ENCODE data around the gene PER3. TPM values are rescaled to one million over a fixed set of nuclear protein-coding genes. Genes with fewer than 3 reads are reported as not detected.

The PER3 gene
- total RNA-seq, 1 donor, result 22.4 TPM

- no peak overlapping the region for H3K27ac ChIP-seq (ENCODE audit: low read depth, low read length)
- H3K4me2 ChIP-seq (ENCODE audit: insufficient read depth, low read length), result no peak overlapping the region
- no peaks in the 10 kb centered on the region for H3K4me1 ChIP-seq (ENCODE audit: insufficient read depth, low read length)
- no peak for TF ChIP-seq CTCF (IDR thresholded peaks at IDR 0.05; ENCODE audit: extremely low read depth, low read depth, low read length)
- H3K9me3 ChIP-seq (ENCODE audit: low read depth, low read length), result no peaks in the 10 kb centered on the region
- H4K20me1 ChIP-seq (ENCODE audit: insufficient read depth, low read length), result no peaks in the 10 kb centered on the region
- DNase-seq (ENCODE audit: insufficient read length, low spot score, missing footprints), result no peak
- H3K27me3 ChIP-seq (ENCODE audit: insufficient read depth, low read length), result peaks cover 4% of the 10 kb centered on the region
- no peaks in the 10 kb centered on the region for H3K36me3 ChIP-seq (ENCODE audit: insufficient read depth, low read length)
- no peaks in the 10 kb centered on the region for H3K79me2 ChIP-seq (ENCODE audit: insufficient read depth, low read length)
- no peak overlapping the region for H3K4me3 ChIP-seq (ENCODE audit: insufficient read depth, low read length)
- no peak overlapping the region for H2AFZ ChIP-seq (ENCODE audit: low read length)
Measured at GRCh38 chr1:7760245-7760644, 23.8 kb upstream of the PER3 start.

GRCh38 chr1:7761103-7761502, 23.0 kb upstream of the PER3 start:
- Histone ChIP-seq H2AFZ (ENCODE audit: low read length) (no peak overlapping the region), H3K27ac (ENCODE audit: low read depth, low read length) (no peak overlapping the region), H3K36me3 (ENCODE audit: insufficient read depth, low read length) (no peaks in the 10 kb centered on the region), H3K4me2 (ENCODE audit: insufficient read depth, low read length) (no peak overlapping the region), H3K4me3 (ENCODE audit: insufficient read depth, low read length) (no peak overlapping the region), H3K4me1 (ENCODE audit: insufficient read depth, low read length) (no peaks in the 10 kb centered on the region), H4K20me1 (ENCODE audit: insufficient read depth, low read length) (no peaks in the 10 kb centered on the region), H3K9me3 (ENCODE audit: low read depth, low read length) (no peaks in the 10 kb centered on the region), H3K27me3 (ENCODE audit: insufficient read depth, low read length) (peaks cover 4% of the 10 kb centered on the region), H3K79me2 (ENCODE audit: insufficient read depth, low read length) (no peaks in the 10 kb centered on the region)
- no peak for TF ChIP-seq CTCF (IDR thresholded peaks at IDR 0.05; ENCODE audit: extremely low read depth, low read depth, low read length)
- no peak for DNase-seq (ENCODE audit: insufficient read length, low spot score, missing footprints)

- H3K36me3 ChIP-seq (ENCODE audit: insufficient read depth, low read length), result no peaks in the 10 kb centered on the region
- H2AFZ ChIP-seq (ENCODE audit: low read length), result no peak overlapping the region
- TF ChIP-seq CTCF (IDR thresholded peaks at IDR 0.05; ENCODE audit: extremely low read depth, low read depth, low read length), result no peak
- H3K79me2 ChIP-seq (ENCODE audit: insufficient read depth, low read length), result peaks cover 10% of the 10 kb centered on the region
- no peak overlapping the region for H3K4me3 ChIP-seq (ENCODE audit: insufficient read depth, low read length)
- H3K9me3 ChIP-seq (ENCODE audit: low read depth, low read length), result no peaks in the 10 kb centered on the region
- H3K27ac ChIP-seq (ENCODE audit: low read depth, low read length), result no peak overlapping the region
- peaks cover 3% of the 10 kb centered on the region for H4K20me1 ChIP-seq (ENCODE audit: insufficient read depth, low read length)
- no peak overlapping the region for H3K4me2 ChIP-seq (ENCODE audit: insufficient read depth, low read length)
- DNase-seq (ENCODE audit: insufficient read length, low spot score, missing footprints), result no peak
- no peaks in the 10 kb centered on the region for H3K27me3 ChIP-seq (ENCODE audit: insufficient read depth, low read length)
- peaks cover 9% of the 10 kb centered on the region for H3K4me1 ChIP-seq (ENCODE audit: insufficient read depth, low read length)
Measured at GRCh38 chr1:7767176-7767575, 16.9 kb upstream of the PER3 start.

- DNase-seq (ENCODE audit: insufficient read length, low spot score, missing footprints), result no peak
- H4K20me1 ChIP-seq (ENCODE audit: insufficient read depth, low read length), result peaks cover 7% of the 10 kb centered on the region
- H3K79me2 ChIP-seq (ENCODE audit: insufficient read depth, low read length), result peaks cover 24% of the 10 kb centered on the region
- H3K36me3 ChIP-seq (ENCODE audit: insufficient read depth, low read length), result no peaks in the 10 kb centered on the region
- no peak for TF ChIP-seq CTCF (IDR thresholded peaks at IDR 0.05; ENCODE audit: extremely low read depth, low read depth, low read length)
- no peak overlapping the region for H3K27ac ChIP-seq (ENCODE audit: low read depth, low read length)
- H3K27me3 ChIP-seq (ENCODE audit: insufficient read depth, low read length), result no peaks in the 10 kb centered on the region
- no peak overlapping the region for H3K4me3 ChIP-seq (ENCODE audit: insufficient read depth, low read length)
- no peak overlapping the region for H2AFZ ChIP-seq (ENCODE audit: low read length)
- H3K4me1 ChIP-seq (ENCODE audit: insufficient read depth, low read length), result peaks cover 11% of the 10 kb centered on the region
- H3K9me3 ChIP-seq (ENCODE audit: low read depth, low read length), result no peaks in the 10 kb centered on the region
- no peak overlapping the region for H3K4me2 ChIP-seq (ENCODE audit: insufficient read depth, low read length)
Measured at GRCh38 chr1:7768583-7768982, 15.5 kb upstream of the PER3 start.

Data from osteoblast (primary cell).